H9 (cell line): Measurements from ENCODE around the gene NID1. TPM values are rescaled to one million over a fixed set of nuclear protein-coding genes. Genes with fewer than 3 reads are reported as not detected.

Experiments used
- DNase-seq: peaks from one replicate; pipeline ENCODE4 v3.0.0-alpha.2; 2017
- H2AFZ ChIP-seq: one replicate; pipeline ENCODE4 v1.6.1; 2013; ENCODE audit warnings: mild to moderate bottlenecking, low read length, control low read depth, moderate library complexity
- H2AK5ac ChIP-seq: 2 replicates; pipeline ENCODE4 v1.6.1; 2013; ENCODE audit warnings: low read length, control low read depth, mixed read lengths; ENCODE audit not compliant: insufficient read length
- H2BK120ac ChIP-seq: one replicate; pipeline ENCODE4 v1.6.1; 2013; ENCODE audit warnings: low read depth, mild to moderate bottlenecking, low read length, control low read depth, inconsistent platforms; ENCODE audit not compliant: poor library complexity, severe bottlenecking
- H2BK12ac ChIP-seq: 2 replicates; pipeline ENCODE4 v1.6.1; 2013; ENCODE audit warnings: low read length, control low read depth, mixed read lengths, low read depth; ENCODE audit not compliant: insufficient read length
- H2BK15ac ChIP-seq: 2 replicates; pipeline ENCODE4 v1.6.1; 2013; ENCODE audit warnings: low read depth, low read length, control low read depth
- H2BK20ac ChIP-seq: one replicate; pipeline ENCODE4 v1.6.1; 2013; ENCODE audit warnings: low read depth, mild to moderate bottlenecking, low read length, control low read depth, inconsistent platforms; ENCODE audit not compliant: poor library complexity, severe bottlenecking
- H2BK5ac ChIP-seq: 2 replicates; pipeline ENCODE4 v1.6.1; 2013; ENCODE audit warnings: low read length, control low read depth, mixed read lengths; ENCODE audit not compliant: insufficient read length
- H3K14ac ChIP-seq: 2 replicates; pipeline ENCODE4 v1.6.1; 2013; ENCODE audit warnings: low read length, control low read depth; ENCODE audit not compliant: insufficient read depth
- H3K18ac ChIP-seq: 2 replicates; pipeline ENCODE4 v1.6.1; 2013; ENCODE audit warnings: low read depth, mild to moderate bottlenecking, mixed read lengths, low read length, control low read depth; ENCODE audit not compliant: insufficient read length
- H3K23ac ChIP-seq: 2 replicates; pipeline ENCODE4 v1.6.1; 2013; ENCODE audit warnings: low read length, control low read depth, mixed read lengths, low read depth; ENCODE audit not compliant: insufficient read length
- H3K23me2 ChIP-seq: 2 replicates; pipeline ENCODE4 v1.6.1; 2013; ENCODE audit warnings: low read depth, mild to moderate bottlenecking, mixed read lengths, low read length, control low read depth; ENCODE audit not compliant: insufficient read length, poor library complexity, severe bottlenecking
- H3K27ac ChIP-seq: 2 replicates; pipeline ENCODE4 v1.5.1; 2013; ENCODE audit warnings: low read length, control low read depth, mixed read lengths, low read depth; ENCODE audit not compliant: insufficient read length
- H3K27me3 ChIP-seq: 2 replicates; pipeline ENCODE4 v1.6.1; 2013; ENCODE audit warnings: low read length, control low read depth, inconsistent platforms; ENCODE audit not compliant: insufficient read depth
- H3K4ac ChIP-seq: 2 replicates; pipeline ENCODE4 v1.6.1; 2013; ENCODE audit warnings: low read depth, mild to moderate bottlenecking, control low read depth, inconsistent platforms, low read length, moderate library complexity
- H3K4me1 ChIP-seq: 2 replicates; pipeline ENCODE4 v1.6.1; 2013; ENCODE audit warnings: low read length, control low read depth, inconsistent platforms; ENCODE audit not compliant: insufficient read depth
- H3K4me2 ChIP-seq: 2 replicates; pipeline ENCODE4 v1.6.1; 2013; ENCODE audit warnings: low read length, control low read depth, mixed read lengths; ENCODE audit not compliant: insufficient read length, insufficient read depth
- H3K56ac ChIP-seq: 2 replicates; pipeline ENCODE4 v1.6.1; 2013; ENCODE audit warnings: low read depth, mild to moderate bottlenecking, mixed read lengths, low read length, control low read depth; ENCODE audit not compliant: insufficient read length
- H3K79me1 ChIP-seq: 2 replicates; pipeline ENCODE4 v1.6.1; 2013; ENCODE audit warnings: low read depth, mild to moderate bottlenecking, moderate library complexity, low read length, control low read depth, inconsistent platforms; ENCODE audit not compliant: insufficient read depth, poor library complexity, severe bottlenecking
- H3K79me2 ChIP-seq: 2 replicates; pipeline ENCODE4 v1.6.1; 2013; ENCODE audit warnings: low read length, control low read depth, inconsistent platforms; ENCODE audit not compliant: insufficient read depth
- H3K9ac ChIP-seq: 2 replicates; pipeline ENCODE4 v1.6.1; 2013; ENCODE audit warnings: low read length, control low read depth, mixed read lengths; ENCODE audit not compliant: insufficient read length; ENCODE audit errors: extremely low read depth
- H3K9me3 ChIP-seq: one replicate; pipeline ENCODE4 v1.6.1; 2013; ENCODE audit warnings: low read depth, low read length, inconsistent platforms; ENCODE audit not compliant: control insufficient read depth
- H3T11ph ChIP-seq: one replicate; pipeline ENCODE4 v1.6.1; 2013; ENCODE audit warnings: mild to moderate bottlenecking, low read length, control low read depth, inconsistent platforms
- H4K20me1 ChIP-seq: one replicate; pipeline ENCODE4 v1.6.1; 2013; ENCODE audit not compliant: control insufficient read depth, insufficient read length, insufficient read depth
- H4K5ac ChIP-seq: 2 replicates; pipeline ENCODE4 v1.6.1; 2013; ENCODE audit warnings: low read depth, mild to moderate bottlenecking, mixed read lengths, low read length, control low read depth; ENCODE audit not compliant: insufficient read length
- H4K8ac ChIP-seq: replicated peaks from 2 replicates; pipeline ENCODE4 v1.6.1; 2013; ENCODE audit warnings: low read length, control low read depth, mixed read lengths, low read depth; ENCODE audit not compliant: insufficient read length
- H4K91ac ChIP-seq: 2 replicates; pipeline ENCODE4 v1.6.1; 2013; ENCODE audit warnings: low read depth, mild to moderate bottlenecking, moderate library complexity, mixed read lengths, low read length, control low read depth; ENCODE audit not compliant: insufficient read length
- H3K27ac Mint-ChIP-seq, 3 experiments: 2 replicates in 2 of 3; 3 replicates in 1 of 3; pipeline ENCODE4 v1.8.0; 2020 to 2021; ENCODE audit warnings: mixed read lengths in 3 of 3, mild to moderate bottlenecking in 1 of 3, moderate library complexity in 1 of 3
- H3K27me3 Mint-ChIP-seq: 2 replicates; pipeline ENCODE4 v1.8.0; 2021; ENCODE audit warnings: low read depth, mild to moderate bottlenecking, moderate library complexity, mixed read lengths
- H3K36me3 Mint-ChIP-seq, 3 experiments: 2 replicates in 2 of 3; 3 replicates in 1 of 3; pipeline ENCODE4 v1.8.0; 2020 to 2021; ENCODE audit warnings: low read depth in 3 of 3, mixed read lengths in 3 of 3; ENCODE audit not compliant: insufficient read depth in 1 of 3
- H3K4me1 Mint-ChIP-seq, 2 experiments: 2 replicates each; pipeline ENCODE4 v1.8.0; 2020; ENCODE audit warnings: mixed read lengths in 2 of 2
- H3K4me3 Mint-ChIP-seq, 2 experiments: 2 replicates in 1 of 2; 3 replicates in 1 of 2; pipeline ENCODE4 v1.8.0; 2020 to 2021; ENCODE audit warnings: mild to moderate bottlenecking in 2 of 2, mixed read lengths in 2 of 2, moderate library complexity in 1 of 2
- H3K9me3 Mint-ChIP-seq, 2 experiments: 2 replicates in 1 of 2; 3 replicates in 1 of 2; pipeline ENCODE4 v1.8.0; 2020; ENCODE audit warnings: mild to moderate bottlenecking in 2 of 2, mixed read lengths in 2 of 2, moderate library complexity in 1 of 2
- WGBS: extraction: QIAGEN DNeasy Blood & Tissue Kit; methylation state at CpG from one replicate; pipeline ENCODE4 v1.1.7; 2013; ENCODE audit warnings: missing lambda C conversion rate, low lambda C conversion rate, mixed read lengths; ENCODE audit not compliant: insufficient read length; ENCODE audit errors: extremely low coverage; 5-methylcytosine and 5-hydroxymethylcytosine counted together
- total RNA-seq: library from RNA; stranded (reverse); gene quantifications from 2 replicates; pipeline ENCODE4 v1.2.1, GENCODE V29; 2021
- TF ChIP-seq, protein P1 (sequence below): fragments of 200-600 bp; sonication (generic); conservative IDR thresholded peaks from 3 replicates; pipeline ENCODE4 v1.8.0; 2021; ENCODE audit warnings: antibody characterized with exemption, mild to moderate bottlenecking

Gene NID1
- total RNA-seq, 1 experiment from 2014 or later: 28.5 TPM

- Histone ChIP-seq H2BK5ac (no peak overlapping the region), H2BK20ac (no peak overlapping the region), H3K27ac (no peak overlapping the region), H3K9me3 (no peaks in the 10 kb centered on the region), H4K5ac (no peak overlapping the region), H4K91ac (no peak overlapping the region), H3K4ac (no peak overlapping the region), H3K4me1 (no peaks in the 10 kb centered on the region), H3K4me2 (no peak overlapping the region), H3K9ac (no peak overlapping the region), H3T11ph (no peak overlapping the region), H2BK15ac (no peak overlapping the region), H2BK120ac (no peak overlapping the region), H3K18ac (no peak overlapping the region), H2AK5ac (no peak overlapping the region), H3K79me2 (no peaks in the 10 kb centered on the region), H3K14ac (no peak overlapping the region), H4K20me1 (no peaks in the 10 kb centered on the region), H3K23ac (no peak overlapping the region), H2AFZ (no peak overlapping the region), H3K23me2 (no peaks in the 10 kb centered on the region), H3K56ac (no peak overlapping the region), H3K79me1 (no peaks in the 10 kb centered on the region), H4K8ac (no peak overlapping the region), H3K27me3 (no peaks in the 10 kb centered on the region), H2BK12ac (no peak overlapping the region)
- H3K4me1 Mint-ChIP-seq: 0 out of 4 replicates have a peak, but pooled peaks cover 0 to 3% of the 10 kb centered on the region in 2 experiments
- no peaks in the 10 kb centered on the region; a peak in 2 of 5 replicates for H3K9me3 Mint-ChIP-seq
- H3K27ac Mint-ChIP-seq: peak overlapping the region in 1 of 3 experiments; percentile 78; a peak in 2 of 7 replicates
- H3K4me3 Mint-ChIP-seq: no peak overlapping the region
- TF ChIP-seq, protein P1, sequence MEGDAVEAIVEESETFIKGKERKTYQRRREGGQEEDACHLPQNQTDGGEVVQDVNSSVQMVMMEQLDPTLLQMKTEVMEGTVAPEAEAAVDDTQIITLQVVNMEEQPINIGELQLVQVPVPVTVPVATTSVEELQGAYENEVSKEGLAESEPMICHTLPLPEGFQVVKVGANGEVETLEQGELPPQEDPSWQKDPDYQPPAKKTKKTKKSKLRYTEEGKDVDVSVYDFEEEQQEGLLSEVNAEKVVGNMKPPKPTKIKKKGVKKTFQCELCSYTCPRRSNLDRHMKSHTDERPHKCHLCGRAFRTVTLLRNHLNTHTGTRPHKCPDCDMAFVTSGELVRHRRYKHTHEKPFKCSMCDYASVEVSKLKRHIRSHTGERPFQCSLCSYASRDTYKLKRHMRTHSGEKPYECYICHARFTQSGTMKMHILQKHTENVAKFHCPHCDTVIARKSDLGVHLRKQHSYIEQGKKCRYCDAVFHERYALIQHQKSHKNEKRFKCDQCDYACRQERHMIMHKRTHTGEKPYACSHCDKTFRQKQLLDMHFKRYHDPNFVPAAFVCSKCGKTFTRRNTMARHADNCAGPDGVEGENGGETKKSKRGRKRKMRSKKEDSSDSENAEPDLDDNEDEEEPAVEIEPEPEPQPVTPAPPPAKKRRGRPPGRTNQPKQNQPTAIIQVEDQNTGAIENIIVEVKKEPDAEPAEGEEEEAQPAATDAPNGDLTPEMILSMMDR: 0 out of 3 replicates have a peak, but pooled peaks have one; percentile 24
- no peak for DNase-seq
- peaks cover 2% of the 10 kb centered on the region; the same call in 1 of the 2 replicates for H3K27me3 Mint-ChIP-seq
- no CpG with 5 or more reads among the region's 5 CpGs for WGBS
- H3K36me3 Mint-ChIP-seq: no peaks in the 10 kb centered on the region
Observed at GRCh38 chr1:235946571-235946981, 118.3 kb downstream of the NID1 start.
